Calu3 (cell line): ENCODE results near the gene RAD51C. TPM values are rescaled to one million over a fixed set of nuclear protein-coding genes. Genes with fewer than 3 reads are reported as not detected.

Experiments used
- BruUV-seq: library from RNA; stranded (reverse); fragments of 400-500 nt; replicated peaks from 2 replicates; lab custom pipeline; 2021; lab: Mats Ljungman, UMichigan
- CTCF ChIA-PET: fragments of 300-600 bp; sonication (Branson Sonifier 250); formaldehyde crosslinking; loops from one replicate; lab custom pipeline; 2022; ENCODE audit warnings: antibody characterized with exemption; lab: Charles Lee
- DNase-seq: peaks from one replicate; pipeline ENCODE4 v3.0.0; 2022
- H3K27ac Mint-ChIP-seq: one replicate; pipeline ENCODE4 v1.8.0; 2022; ENCODE audit warnings: mixed read lengths; ENCODE audit not compliant: unreplicated experiment
- H3K27me3 Mint-ChIP-seq: one replicate; pipeline ENCODE4 v1.8.0; 2022; ENCODE audit warnings: mixed read lengths; ENCODE audit not compliant: unreplicated experiment
- H3K36me3 Mint-ChIP-seq: one replicate; pipeline ENCODE4 v1.8.0; 2022; ENCODE audit warnings: mild to moderate bottlenecking, moderate library complexity, mixed read lengths; ENCODE audit not compliant: insufficient read depth, unreplicated experiment
- H3K4me1 Mint-ChIP-seq: one replicate; pipeline ENCODE4 v1.8.0; 2022; ENCODE audit warnings: mild to moderate bottlenecking, low read depth, mixed read lengths; ENCODE audit not compliant: unreplicated experiment
- H3K4me3 Mint-ChIP-seq: one replicate; pipeline ENCODE4 v1.8.0; 2022; ENCODE audit warnings: mild to moderate bottlenecking, low read depth, moderate library complexity, mixed read lengths; ENCODE audit not compliant: unreplicated experiment
- H3K9me3 Mint-ChIP-seq: one replicate; pipeline ENCODE4 v1.8.0; 2022; ENCODE audit warnings: low read depth, mixed read lengths; ENCODE audit not compliant: unreplicated experiment
- CTCF ChIP-seq: fragments of 200-600 bp; IDR thresholded peaks from one replicate; pipeline ENCODE4 v1.8.0; 2022; ENCODE audit warnings: antibody characterized with exemption; ENCODE audit not compliant: unreplicated experiment
- intact Hi-C: fragments of 100-400 bp; cut with micrococcal nuclease; formaldehyde crosslinking; loops from one replicate; pipeline ENCODE4 v1.10.0; 2022; ENCODE audit not compliant: unreplicated experiment
- total RNA-seq: library from RNA; stranded (reverse); gene quantifications from 2 replicates; pipeline ENCODE4 v1.2.3, GENCODE V29; 2022

RAD51C gene
- total RNA-seq, 1 experiment from 2014 or later = 28.4 TPM

DNA sequence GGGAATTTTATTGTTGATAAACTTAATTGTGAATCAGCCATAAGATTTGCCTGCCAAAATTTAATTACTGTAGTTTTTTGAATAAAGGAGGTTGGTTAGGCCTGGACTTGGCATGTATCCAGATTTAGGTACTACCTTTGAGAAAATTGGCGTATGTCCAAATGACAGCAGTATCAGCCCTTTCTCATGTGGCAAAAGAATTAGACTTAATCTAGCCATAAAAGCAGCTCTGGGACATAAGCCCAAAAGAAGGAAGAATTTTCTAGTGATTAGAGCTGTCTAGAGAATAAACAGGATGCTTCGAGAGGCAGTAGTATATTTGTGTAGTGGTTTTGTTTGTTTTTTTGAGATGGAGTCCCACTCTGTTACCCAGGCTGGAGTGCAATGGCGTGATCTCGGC, 91.0 kb downstream of the RAD51C start:
- no TSS peak for BruUV-seq
- Mint-ChIP-seq H3K36me3 (no peaks in the 10 kb centered on the region), H3K4me1 (no peaks in the 10 kb centered on the region), H3K9me3 (no peaks in the 10 kb centered on the region), H3K4me3 (no peak overlapping the region), H3K27me3 (no peaks in the 10 kb centered on the region), H3K27ac (no peak overlapping the region)
- no peak for TF ChIP-seq CTCF
- DNase-seq = no peak
- intact Hi-C loops = no loop called here
- CTCF ChIA-PET = interaction anchor here (0.6 kb wide), 1 partner anchor 239 kb away, joined by 3 read pairs; no protein-coding TSS in a partner anchor

GRCh38 chr17:58785097-58785496, 92.7 kb downstream of the RAD51C start:
- Mint-ChIP-seq H3K36me3 (no peaks in the 10 kb centered on the region), H3K27me3 (no peaks in the 10 kb centered on the region), H3K4me3 (no peak overlapping the region), H3K4me1 (no peaks in the 10 kb centered on the region), H3K9me3 (no peaks in the 10 kb centered on the region), H3K27ac (no peak overlapping the region)
- DNase-seq = no peak
- no TSS peak for BruUV-seq
- no peak for TF ChIP-seq CTCF
- intact Hi-C loops = no loop called here
- CTCF ChIA-PET = no interaction called here

Other genes with a start within 250 kb of the RAD51C start
- 0.07 TPM in 1 of 2 replicates, not detected in the other for gene HSF5, start 204.2 kb upstream of the RAD51C start, total RNA-seq
- gene MTMR4, start 178.0 kb upstream of the RAD51C start, total RNA-seq = 28.2 and 33.5 TPM in 2 replicates
- gene TEX14, start 557 bp upstream of the RAD51C start, total RNA-seq = 0.07 TPM in 2 replicates
- 0.07 and 0.09 TPM in 2 replicates for gene PPM1E, start 63.3 kb downstream of the RAD51C start, total RNA-seq